ENCODE results near the gene EXTL1. TPM values are rescaled to one million over a fixed set of nuclear protein-coding genes. Genes with fewer than 3 reads are reported as not detected.

The EXTL1 gene
- total and polyA plus RNA-seq, 10 of the 15 experiments (the other 5 are each of a cell fraction or from before 2014, with no cell fraction given), result not detected

- TF ChIP-seq, protein P1, sequence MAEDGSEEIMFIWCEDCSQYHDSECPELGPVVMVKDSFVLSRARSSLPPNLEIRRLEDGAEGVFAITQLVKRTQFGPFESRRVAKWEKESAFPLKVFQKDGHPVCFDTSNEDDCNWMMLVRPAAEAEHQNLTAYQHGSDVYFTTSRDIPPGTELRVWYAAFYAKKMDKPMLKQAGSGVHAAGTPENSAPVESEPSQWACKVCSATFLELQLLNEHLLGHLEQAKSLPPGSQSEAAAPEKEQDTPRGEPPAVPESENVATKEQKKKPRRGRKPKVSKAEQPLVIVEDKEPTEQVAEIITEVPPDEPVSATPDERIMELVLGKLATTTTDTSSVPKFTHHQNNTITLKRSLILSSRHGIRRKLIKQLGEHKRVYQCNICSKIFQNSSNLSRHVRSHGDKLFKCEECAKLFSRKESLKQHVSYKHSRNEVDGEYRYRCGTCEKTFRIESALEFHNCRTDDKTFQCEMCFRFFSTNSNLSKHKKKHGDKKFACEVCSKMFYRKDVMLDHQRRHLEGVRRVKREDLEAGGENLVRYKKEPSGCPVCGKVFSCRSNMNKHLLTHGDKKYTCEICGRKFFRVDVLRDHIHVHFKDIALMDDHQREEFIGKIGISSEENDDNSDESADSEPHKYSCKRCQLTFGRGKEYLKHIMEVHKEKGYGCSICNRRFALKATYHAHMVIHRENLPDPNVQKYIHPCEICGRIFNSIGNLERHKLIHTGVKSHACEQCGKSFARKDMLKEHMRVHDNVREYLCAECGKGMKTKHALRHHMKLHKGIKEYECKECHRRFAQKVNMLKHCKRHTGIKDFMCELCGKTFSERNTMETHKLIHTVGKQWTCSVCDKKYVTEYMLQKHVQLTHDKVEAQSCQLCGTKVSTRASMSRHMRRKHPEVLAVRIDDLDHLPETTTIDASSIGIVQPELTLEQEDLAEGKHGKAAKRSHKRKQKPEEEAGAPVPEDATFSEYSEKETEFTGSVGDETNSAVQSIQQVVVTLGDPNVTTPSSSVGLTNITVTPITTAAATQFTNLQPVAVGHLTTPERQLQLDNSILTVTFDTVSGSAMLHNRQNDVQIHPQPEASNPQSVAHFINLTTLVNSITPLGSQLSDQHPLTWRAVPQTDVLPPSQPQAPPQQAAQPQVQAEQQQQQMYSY (CRISPR knock-in tag; IDR thresholded peaks at IDR 0.05), result no peak
- TF ChIP-seq, protein P2, sequence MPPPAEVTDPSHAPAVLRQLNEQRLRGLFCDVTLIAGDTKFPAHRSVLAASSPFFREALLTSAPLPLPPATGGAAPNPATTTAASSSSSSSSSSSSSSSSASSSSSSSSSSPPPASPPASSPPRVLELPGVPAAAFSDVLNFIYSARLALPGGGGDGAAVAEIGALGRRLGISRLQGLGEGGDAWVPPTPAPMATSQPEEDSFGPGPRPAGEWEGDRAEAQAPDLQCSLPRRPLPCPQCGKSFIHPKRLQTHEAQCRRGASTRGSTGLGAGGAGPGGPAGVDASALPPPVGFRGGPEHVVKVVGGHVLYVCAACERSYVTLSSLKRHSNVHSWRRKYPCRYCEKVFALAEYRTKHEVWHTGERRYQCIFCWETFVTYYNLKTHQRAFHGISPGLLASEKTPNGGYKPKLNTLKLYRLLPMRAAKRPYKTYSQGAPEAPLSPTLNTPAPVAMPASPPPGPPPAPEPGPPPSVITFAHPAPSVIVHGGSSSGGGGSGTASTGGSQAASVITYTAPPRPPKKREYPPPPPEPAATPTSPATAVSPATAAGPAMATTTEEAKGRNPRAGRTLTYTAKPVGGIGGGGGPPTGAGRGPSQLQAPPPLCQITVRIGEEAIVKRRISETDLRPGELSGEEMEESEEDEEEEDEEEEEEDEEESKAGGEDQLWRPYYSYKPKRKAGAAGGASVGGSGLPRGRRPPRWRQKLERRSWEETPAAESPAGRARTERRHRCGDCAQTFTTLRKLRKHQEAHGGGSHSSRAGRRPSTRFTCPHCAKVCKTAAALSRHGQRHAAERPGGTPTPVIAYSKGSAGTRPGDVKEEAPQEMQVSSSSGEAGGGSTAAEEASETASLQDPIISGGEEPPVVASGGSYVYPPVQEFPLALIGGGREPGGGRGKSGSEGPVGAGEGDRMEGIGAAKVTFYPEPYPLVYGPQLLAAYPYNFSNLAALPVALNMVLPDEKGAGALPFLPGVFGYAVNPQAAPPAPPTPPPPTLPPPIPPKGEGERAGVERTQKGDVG (CRISPR knock-in tag; IDR thresholded peaks at IDR 0.05), result no peak
- TF ChIP-seq ZNF274 (IDR thresholded peaks at IDR 0.05; ENCODE audit: insufficient read depth, insufficient read length), result no peak
- TF ChIP-seq TARDBP (IDR thresholded peaks at IDR 0.05; ENCODE audit: borderline replicate concordance), result peak; percentile 97
- TF ChIP-seq USF1 (IDR thresholded peaks at IDR 0.05; ENCODE audit: borderline replicate concordance, extremely low read length, insufficient read depth, low read depth, low read length), result peak; percentile 89
- no peak for TF ChIP-seq NFYB (IDR thresholded peaks at IDR 0.05; ENCODE audit: insufficient read depth, low read depth, low read length)
- TF ChIP-seq DPF2 (IDR thresholded peaks at IDR 0.05), result peak; percentile 72
- no peak for TF ChIP-seq SUPT20H (IDR thresholded peaks at IDR 0.05; ENCODE audit: borderline replicate concordance, control insufficient read depth, low read depth, low read length)
- TF ChIP-seq CEBPB (IDR thresholded peaks at IDR 0.05; ENCODE audit: borderline replicate concordance in 1 of 2, low read depth in 2 of 2, low read length in 2 of 2), result peak in 1 of 2 experiments; percentile 78; a peak in 2 of 4 replicates
- TF ChIP-seq, protein P3, sequence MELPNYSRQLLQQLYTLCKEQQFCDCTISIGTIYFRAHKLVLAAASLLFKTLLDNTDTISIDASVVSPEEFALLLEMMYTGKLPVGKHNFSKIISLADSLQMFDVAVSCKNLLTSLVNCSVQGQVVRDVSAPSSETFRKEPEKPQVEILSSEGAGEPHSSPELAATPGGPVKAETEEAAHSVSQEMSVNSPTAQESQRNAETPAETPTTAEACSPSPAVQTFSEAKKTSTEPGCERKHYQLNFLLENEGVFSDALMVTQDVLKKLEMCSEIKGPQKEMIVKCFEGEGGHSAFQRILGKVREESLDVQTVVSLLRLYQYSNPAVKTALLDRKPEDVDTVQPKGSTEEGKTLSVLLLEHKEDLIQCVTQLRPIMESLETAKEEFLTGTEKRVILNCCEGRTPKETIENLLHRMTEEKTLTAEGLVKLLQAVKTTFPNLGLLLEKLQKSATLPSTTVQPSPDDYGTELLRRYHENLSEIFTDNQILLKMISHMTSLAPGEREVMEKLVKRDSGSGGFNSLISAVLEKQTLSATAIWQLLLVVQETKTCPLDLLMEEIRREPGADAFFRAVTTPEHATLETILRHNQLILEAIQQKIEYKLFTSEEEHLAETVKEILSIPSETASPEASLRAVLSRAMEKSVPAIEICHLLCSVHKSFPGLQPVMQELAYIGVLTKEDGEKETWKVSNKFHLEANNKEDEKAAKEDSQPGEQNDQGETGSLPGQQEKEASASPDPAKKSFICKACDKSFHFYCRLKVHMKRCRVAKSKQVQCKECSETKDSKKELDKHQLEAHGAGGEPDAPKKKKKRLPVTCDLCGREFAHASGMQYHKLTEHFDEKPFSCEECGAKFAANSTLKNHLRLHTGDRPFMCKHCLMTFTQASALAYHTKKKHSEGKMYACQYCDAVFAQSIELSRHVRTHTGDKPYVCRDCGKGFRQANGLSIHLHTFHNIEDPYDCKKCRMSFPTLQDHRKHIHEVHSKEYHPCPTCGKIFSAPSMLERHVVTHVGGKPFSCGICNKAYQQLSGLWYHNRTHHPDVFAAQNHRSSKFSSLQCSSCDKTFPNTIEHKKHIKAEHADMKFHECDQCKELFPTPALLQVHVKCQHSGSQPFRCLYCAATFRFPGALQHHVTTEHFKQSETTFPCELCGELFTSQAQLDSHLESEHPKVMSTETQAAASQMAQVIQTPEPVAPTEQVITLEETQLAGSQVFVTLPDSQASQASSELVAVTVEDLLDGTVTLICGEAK (IDR thresholded peaks at IDR 0.05; ENCODE audit: borderline replicate concordance), result peak; percentile 95
- peak; percentile 87 for TF ChIP-seq FOXM1 (IDR thresholded peaks at IDR 0.05; ENCODE audit: low read depth, low read length)
- TF ChIP-seq IKZF2 (IDR thresholded peaks at IDR 0.05), result peak; percentile 68 to 80
- TF ChIP-seq IRF4 (IDR thresholded peaks at IDR 0.05; ENCODE audit: low read depth, low read length), result peak; percentile 93
- TF ChIP-seq KDM1A (IDR thresholded peaks at IDR 0.05; ENCODE audit: borderline replicate concordance), result no peak
- peak; percentile 98 for TF ChIP-seq SMARCA5 (IDR thresholded peaks at IDR 0.05)
- peak; percentile 100 for TF ChIP-seq SIX5 (IDR thresholded peaks at IDR 0.05; ENCODE audit: low read depth, low read length, severe bottlenecking)
Measured at GRCh38 chr1:25997828-25998761, 23.5 kb upstream of the EXTL1 start, which contains the start of gene PAFAH2 (continued).

Data from GM12878 (cell line).